Liver (tissue), 9 donors: ENCODE results near the gene DNAAF3. TPM values are rescaled to one million over a fixed set of nuclear protein-coding genes. Genes with fewer than 3 reads are reported as not detected.

Experiments
- DNase-seq: peaks from one replicate; pipeline ENCODE4 v3.0.0-alpha.2; 2017; ENCODE audit warnings: low spot score
- H3K27ac ChIP-seq, 2 donors: one replicate each; pipeline ENCODE4 v1.7.0; 2013; ENCODE audit warnings: inconsistent platforms in 2 of 2, low read length in 2 of 2, control low read depth in 1 of 2, low read depth in 1 of 2, mild to moderate bottlenecking in 1 of 2
- H3K27me3 ChIP-seq, 4 donors: one replicate each; pipeline versions ENCODE4 v1.6.1 to v1.7.0; 2013; ENCODE audit warnings: low read length in 3 of 4, inconsistent platforms in 1 of 4, mild to moderate bottlenecking in 1 of 4, moderate library complexity in 1 of 4; ENCODE audit not compliant: control insufficient read depth in 4 of 4, insufficient read depth in 4 of 4
- H3K36me3 ChIP-seq, 4 donors: one replicate each; pipeline versions ENCODE4 v1.6.1 to v1.7.0; 2013; ENCODE audit warnings: low read length in 3 of 4, mild to moderate bottlenecking in 3 of 4, low read depth in 1 of 4, moderate library complexity in 1 of 4; ENCODE audit not compliant: control insufficient read depth in 4 of 4, insufficient read depth in 3 of 4
- H3K4me1 ChIP-seq, 4 donors: one replicate each; pipeline versions ENCODE4 v1.6.1 to v1.7.0; 2013; ENCODE audit warnings: low read length in 3 of 4, mild to moderate bottlenecking in 3 of 4, moderate library complexity in 1 of 4; ENCODE audit not compliant: control insufficient read depth in 4 of 4, insufficient read depth in 4 of 4
- H3K4me3 ChIP-seq, 3 donors: one replicate each; pipeline versions ENCODE4 v1.6.1 to v1.7.0; 2013; ENCODE audit warnings: low read length in 3 of 3, control low read depth in 1 of 3, low read depth in 1 of 3, mild to moderate bottlenecking in 1 of 3
- H3K9ac ChIP-seq, 2 donors: one replicate each; pipeline ENCODE4 v1.7.0; 2013; ENCODE audit warnings: low read length in 2 of 2, mild to moderate bottlenecking in 2 of 2, moderate library complexity in 2 of 2, control low read depth in 1 of 2, low read depth in 1 of 2
- H3K9me3 ChIP-seq, 4 donors: one replicate each; pipeline versions ENCODE4 v1.6.1 to v1.7.0; 2013; ENCODE audit warnings: low read length in 3 of 4; ENCODE audit not compliant: control insufficient read depth in 4 of 4
- ATF3 ChIP-seq: IDR thresholded peaks from 2 replicates; pipeline ENCODE4 v1.6.1; 2016; ENCODE audit warnings: antibody characterized with exemption
- CTCF ChIP-seq: fragments of 150-350 bp; IDR thresholded peaks from 2 replicates; pipeline ENCODE4 v1.5.1; 2017; ENCODE audit warnings: improper control_type of control experiment, low read depth, low read length; ENCODE audit not compliant: missing input control
- FOXA1 ChIP-seq: IDR thresholded peaks from 2 replicates; pipeline ENCODE4 v1.6.1; 2016; ENCODE audit warnings: antibody characterized with exemption
- FOXA2 ChIP-seq: IDR thresholded peaks from 2 replicates; pipeline ENCODE4 v1.6.1; 2016; ENCODE audit warnings: antibody characterized with exemption
- HNF4A ChIP-seq, 2 donors: conservative IDR thresholded peaks; 2 replicates each; pipeline ENCODE4 v1.6.1; 2016; ENCODE audit warnings: antibody characterized with exemption in 2 of 2, mild to moderate bottlenecking in 2 of 2
- HNF4G ChIP-seq: IDR thresholded peaks from 2 replicates; pipeline ENCODE4 v1.6.1; 2016; ENCODE audit warnings: antibody characterized with exemption
- JUND ChIP-seq, 2 donors: IDR thresholded peaks; 2 replicates each; pipeline ENCODE4 v1.6.1; 2016; ENCODE audit warnings: antibody characterized with exemption in 2 of 2
- MAX ChIP-seq: IDR thresholded peaks from 2 replicates; pipeline ENCODE4 v1.6.1; 2016; ENCODE audit warnings: antibody characterized with exemption
- NR2F2 ChIP-seq: IDR thresholded peaks from 2 replicates; pipeline ENCODE4 v1.6.1; 2016; ENCODE audit warnings: antibody characterized with exemption
- RAD21 ChIP-seq, 2 donors: IDR thresholded peaks; 2 replicates each; pipeline ENCODE4 v1.6.1; 2016; ENCODE audit warnings: antibody characterized with exemption in 2 of 2, mild to moderate bottlenecking in 2 of 2
- RXRA ChIP-seq, 2 donors: IDR thresholded peaks; 2 replicates each; pipeline ENCODE4 v1.6.1; 2017 to 2018; ENCODE audit warnings: antibody characterized with exemption in 2 of 2, mild to moderate bottlenecking in 1 of 2
- SP1 ChIP-seq: IDR thresholded peaks from 2 replicates; pipeline ENCODE4 v1.6.1; 2018; ENCODE audit warnings: antibody characterized with exemption, mild to moderate bottlenecking
- TAF1 ChIP-seq: conservative IDR thresholded peaks from 2 replicates; pipeline ENCODE4 v1.6.1; 2016; ENCODE audit warnings: antibody characterized with exemption, mild to moderate bottlenecking
- YY1 ChIP-seq: IDR thresholded peaks from 2 replicates; pipeline ENCODE4 v1.6.1; 2016; ENCODE audit warnings: antibody characterized with exemption, mild to moderate bottlenecking
- ZBTB33 ChIP-seq: IDR thresholded peaks from 2 replicates; pipeline ENCODE4 v1.6.1; 2016; ENCODE audit warnings: antibody characterized with exemption
- WGBS: extraction: QIAGEN DNeasy Blood & Tissue Kit; methylation state at CpG from one replicate; pipeline ENCODE4 v1.1.7; 2013; 5-methylcytosine and 5-hydroxymethylcytosine counted together
- polyA plus RNA-seq, 2 donors: library from polyadenylated mRNA; stranded (reverse) in 1 of 2; unstranded in 1 of 2; fragments of 200-250 nt in 1 of 2; fragments of >200 nt in 1 of 2; fragmentation: Nextera tagmentation in 1 of 2; extraction: Ambion mirVana in 1 of 2; gene quantifications; one replicate each; pipeline versions ENCODE4 v1.2.1 to v1.2.3, GENCODE V29; 2013 to 2015
- total RNA-seq, 2 donors: library from RNA; depleted of rRNA; stranded (reverse); fragments of >200 nt; gene quantifications; one replicate each; pipeline ENCODE4 v1.2.3, GENCODE V29; 2014
- donor health status: healthy.
- donor health status: healthy.
- donor health status: healthy.
- donor health status: healthy.
- donor health status: healthy.

Gene DNAAF3
- total and polyA plus RNA-seq, 4 donors, result 0.18 to 0.64 (median 0.37) TPM

GRCh38 chr19:55158423-55158822 is 8.0 kb downstream of the DNAAF3 start:
- WGBS, result 78% methylated on average over 4 of the region's 4 CpGs
- Histone ChIP-seq H3K36me3 (no peaks in the 10 kb centered on the region), H3K27ac (no peak overlapping the region), H3K9me3 (no peaks in the 10 kb centered on the region), H3K4me3 (no peak overlapping the region), H3K27me3 (peaks cover 3 to 4% (median 3%) of the 10 kb centered on the region in 4 donors), H3K4me1 (no peaks in the 10 kb centered on the region), H3K9ac (no peak overlapping the region)
- no peak for DNase-seq
- TF ChIP-seq TAF1, result no peak
- TF ChIP-seq RAD21 (IDR thresholded peaks at IDR 0.05), result no peak

GRCh38 chr19:55157064-55157908 is 9.1 kb downstream of the DNAAF3 start, which contains the start of gene TNNI3:
Gene TNNI3 (minus strand): TSS chr19:55157732. CDS start chr19:55157589, 143 bp downstream.
- Histone ChIP-seq H3K27ac (no peak within 1 kb of the TSS), H3K4me1 (no peaks in the 10 kb centered on the region), H3K9me3 (no peaks in the 10 kb centered on the region), H3K27me3 (peaks cover 3 to 4% (median 3%) of the 10 kb centered on the region in 4 donors), H3K4me3 (no peak within 1 kb of the TSS), H3K9ac (no peak within 1 kb of the TSS), H3K36me3 (no peaks in the 10 kb centered on the region)
- 43% methylated on average over 39 of the region's 39 CpGs for WGBS
- TF ChIP-seq CTCF (no peak), SP1 (no peak)
- no peak for DNase-seq

- H3K27me3 ChIP-seq, result peaks cover 0 to 4% (median 0%) of the 10 kb centered on the region in 4 donors
- no peak overlapping the region for H3K4me3 ChIP-seq
- no peak for TF ChIP-seq MAX
- no peak for TF ChIP-seq RXRA (IDR thresholded peaks at IDR 0.05)
- TF ChIP-seq JUND (IDR thresholded peaks at IDR 0.05), result no peak
- no peak for TF ChIP-seq FOXA2
- TF ChIP-seq HNF4A (conservative IDR thresholded peaks at IDR 0.05), result no peak
- no peak for TF ChIP-seq ZBTB33
- no peak for TF ChIP-seq CTCF
- no peak for TF ChIP-seq NR2F2
- TF ChIP-seq YY1, result no peak
- TF ChIP-seq FOXA1, result no peak
- TF ChIP-seq RAD21 (IDR thresholded peaks at IDR 0.05), result no peak
- no peak for TF ChIP-seq ATF3
- no peak for TF ChIP-seq HNF4G
These were observed 10.0 kb downstream of the DNAAF3 start for GRCh38 chr19:55156202-55157063.

More at GRCh38 chr19:55156202-55157063, 10.0 kb downstream of the DNAAF3 start:
- no peak overlapping the region for H3K27ac ChIP-seq
- no peaks in the 10 kb centered on the region for H3K36me3 ChIP-seq
- no peaks in the 10 kb centered on the region for H3K4me1 ChIP-seq
- no peaks in the 10 kb centered on the region for H3K9me3 ChIP-seq
- 17% methylated on average over 52 of the region's 52 CpGs for WGBS
- no peak overlapping the region for H3K9ac ChIP-seq
- peak; percentile 60 for DNase-seq
